RKO (cell line): ENCODE data around the gene ZFYVE28.

Experiments
- DNase-seq: peaks from one replicate; pipeline ENCODE4 v3.0.0-alpha.2; 2016; ENCODE audit warnings: low spot score

Gene ZFYVE28

DNA sequence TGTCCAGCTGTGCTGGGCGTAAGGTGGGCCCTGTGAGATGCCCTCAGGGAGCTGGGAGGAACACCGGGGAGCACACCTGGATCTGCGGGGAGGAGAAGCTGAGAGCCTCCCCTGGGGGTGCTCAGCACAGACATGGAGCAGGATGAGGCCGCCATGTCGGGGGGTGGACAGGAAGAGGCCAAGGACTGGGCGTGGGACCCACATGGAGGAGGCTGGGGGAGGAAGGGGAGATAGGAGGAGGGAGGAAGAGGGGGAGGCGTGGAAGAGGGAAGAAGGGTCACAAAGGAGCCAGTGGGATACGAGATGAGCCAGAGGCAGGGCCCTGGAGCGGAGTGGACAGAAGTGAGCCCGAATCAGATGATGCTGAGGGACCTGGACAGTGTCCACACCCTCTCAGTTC, 66.3 kb downstream of the ZFYVE28 start:
- no peak for DNase-seq

DNA sequence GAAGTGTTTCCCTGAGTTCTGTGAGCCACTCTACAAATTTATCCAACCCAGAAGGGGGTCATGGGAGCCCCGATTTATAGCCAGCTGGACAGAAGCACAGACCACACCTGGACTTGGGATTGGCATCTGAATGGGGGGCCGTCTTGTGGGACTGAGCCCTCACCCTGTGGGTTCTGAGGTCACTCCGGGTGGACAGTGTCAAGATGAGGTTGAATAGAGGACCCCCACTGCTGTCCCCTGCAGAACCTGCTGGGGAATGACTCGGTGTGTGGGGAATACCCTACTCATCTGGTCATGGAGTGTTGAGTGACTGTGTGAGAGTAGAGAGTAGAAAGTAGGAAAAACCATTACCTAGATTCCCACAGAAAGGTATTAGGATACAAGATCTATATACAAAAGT, 67.5 kb downstream of the ZFYVE28 start:
- DNase-seq, result no peak

GRCh38 chr4:2348786-2349185, 69.7 kb downstream of the ZFYVE28 start:
- no peak for DNase-seq

DNA sequence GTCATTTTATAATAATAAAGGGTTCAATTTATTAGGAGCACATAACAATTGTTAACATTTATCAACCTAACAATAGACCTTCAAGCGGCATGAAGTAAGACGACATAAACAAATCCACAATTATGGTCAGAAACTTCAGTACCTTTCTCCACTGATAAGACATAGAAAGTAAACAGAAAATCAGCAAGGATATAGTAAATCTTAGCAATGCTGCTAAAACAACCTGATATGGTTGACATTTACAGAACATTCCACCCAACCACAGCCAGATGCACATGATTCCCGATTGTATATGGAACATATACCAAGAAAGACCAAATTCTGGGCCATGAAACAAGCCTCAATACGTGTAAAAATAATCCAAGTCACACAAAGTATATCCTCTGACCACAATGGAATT, 71.3 kb downstream of the ZFYVE28 start:
- DNase-seq, result no peak

- no peak for DNase-seq
Measured at GRCh38 chr4:2343476-2343875, 75.0 kb downstream of the ZFYVE28 start.

- DNase-seq, result no peak
Measured at GRCh38 chr4:2341911-2342652, 76.4 kb downstream of the ZFYVE28 start.

GRCh38 chr4:2341261-2341841, 77.1 kb downstream of the ZFYVE28 start:
- no peak for DNase-seq

DNA sequence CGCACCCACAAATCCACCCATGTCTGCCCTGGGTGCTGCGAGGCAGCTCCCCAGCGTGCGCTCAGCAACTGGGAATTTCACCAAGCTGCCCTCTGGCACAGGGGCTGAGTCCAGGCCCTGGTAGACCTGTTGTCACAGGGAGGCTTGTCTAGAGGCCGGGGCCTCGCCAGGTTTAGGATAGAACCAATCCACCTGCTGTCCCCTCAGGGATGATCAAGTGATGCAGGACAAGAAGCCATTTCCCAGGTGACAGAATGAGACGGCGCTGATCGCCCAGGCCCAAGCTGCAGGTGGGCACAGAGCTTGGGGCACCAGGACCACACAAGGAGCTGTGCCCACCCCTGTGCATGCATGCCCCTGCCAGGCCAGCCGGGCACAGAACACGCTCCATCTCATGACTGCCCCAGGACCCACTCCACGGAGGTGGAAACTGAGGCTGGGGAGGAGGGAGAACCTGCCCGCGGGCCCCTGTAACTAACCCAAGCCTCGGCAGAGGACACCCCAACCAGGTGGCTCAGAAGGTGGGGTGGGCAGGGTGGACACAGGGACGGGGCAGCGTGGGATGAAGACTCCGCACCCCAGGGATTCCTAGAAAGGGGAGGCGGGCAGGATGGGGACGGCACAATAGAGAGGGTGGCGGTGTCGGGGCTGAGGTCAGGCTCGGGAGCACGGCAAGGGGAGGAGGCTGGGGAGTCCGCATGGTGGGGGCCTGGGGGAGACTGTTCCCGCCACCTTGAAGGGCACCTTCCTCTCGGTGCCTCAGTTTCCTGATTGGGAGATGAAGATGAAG, 78.0 kb downstream of the ZFYVE28 start:
- DNase-seq, result no peak

DNA sequence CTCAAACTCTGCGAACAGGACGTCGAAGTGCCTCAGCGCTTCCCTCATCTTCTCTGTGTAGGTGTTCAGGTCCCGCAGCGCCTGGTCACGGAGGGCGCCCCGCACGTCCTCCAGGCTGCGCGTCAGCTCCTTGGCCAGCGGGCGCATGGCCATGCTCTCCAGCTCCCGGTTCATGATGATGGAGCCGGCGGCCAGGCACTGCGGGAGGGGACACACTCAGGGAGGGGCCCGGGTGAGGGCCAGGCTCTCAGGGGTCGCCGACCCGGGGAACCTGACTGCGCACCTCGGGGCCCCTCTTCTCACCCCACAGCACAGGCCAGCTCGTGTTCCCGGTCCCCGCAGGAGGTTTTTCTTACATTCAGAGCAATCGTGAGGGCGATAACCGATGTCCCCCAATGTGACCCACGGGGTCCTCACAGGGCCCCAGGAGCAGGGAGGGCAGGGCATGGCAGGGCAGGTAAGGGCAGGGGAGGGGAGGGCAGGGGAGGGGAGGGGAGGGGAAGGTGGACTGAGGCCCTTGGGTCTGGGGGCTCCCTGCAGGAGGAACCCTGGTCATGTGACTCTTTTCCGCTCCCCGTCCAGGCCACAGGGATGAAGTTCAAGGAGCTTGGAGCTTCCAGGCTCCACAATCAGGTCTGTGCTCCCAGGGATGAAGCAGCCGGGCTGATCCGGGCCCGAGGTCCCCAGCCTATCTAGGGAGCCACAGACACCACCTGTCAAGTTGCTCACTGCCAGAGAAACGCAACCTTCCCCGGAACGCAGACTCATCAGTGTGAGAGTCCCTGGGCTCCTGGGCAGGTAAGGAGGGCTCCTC, 78.8 kb downstream of the ZFYVE28 start:
- DNase-seq, result no peak

DNA sequence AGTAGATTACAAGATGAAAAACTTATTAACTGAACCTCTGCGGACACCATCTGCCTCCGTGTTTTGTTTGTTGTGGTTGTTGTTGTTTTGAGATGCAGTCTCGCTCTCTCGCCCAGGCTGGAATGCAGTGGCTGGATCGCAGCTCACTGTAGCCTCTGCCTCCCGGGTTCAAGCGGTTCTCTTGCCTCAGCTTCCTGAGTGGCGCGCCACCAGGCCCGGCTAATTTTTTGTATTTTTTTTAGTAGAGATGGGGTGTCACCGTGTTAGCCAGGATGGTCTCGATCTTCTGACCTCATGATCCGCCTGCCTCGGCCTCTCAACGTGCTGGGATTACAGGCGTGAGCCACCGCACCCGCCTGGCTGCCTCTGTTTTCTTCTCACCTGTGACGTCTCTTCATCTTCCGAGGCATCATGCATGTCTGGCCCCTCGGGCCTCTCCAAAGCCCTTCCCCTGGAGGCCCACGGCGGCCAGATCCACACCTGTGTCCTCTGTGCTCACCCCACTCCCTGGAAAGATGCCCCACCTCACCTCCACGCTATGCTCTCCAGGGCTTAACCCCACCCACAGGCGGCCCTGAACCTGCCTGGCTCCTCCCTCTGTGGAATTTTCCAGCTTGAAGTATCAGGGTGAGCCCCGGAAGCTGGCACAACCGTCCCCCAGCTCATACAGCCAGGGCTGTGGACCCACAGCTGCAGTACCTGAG, 79.5 kb downstream of the ZFYVE28 start:
- no peak for DNase-seq

DNA sequence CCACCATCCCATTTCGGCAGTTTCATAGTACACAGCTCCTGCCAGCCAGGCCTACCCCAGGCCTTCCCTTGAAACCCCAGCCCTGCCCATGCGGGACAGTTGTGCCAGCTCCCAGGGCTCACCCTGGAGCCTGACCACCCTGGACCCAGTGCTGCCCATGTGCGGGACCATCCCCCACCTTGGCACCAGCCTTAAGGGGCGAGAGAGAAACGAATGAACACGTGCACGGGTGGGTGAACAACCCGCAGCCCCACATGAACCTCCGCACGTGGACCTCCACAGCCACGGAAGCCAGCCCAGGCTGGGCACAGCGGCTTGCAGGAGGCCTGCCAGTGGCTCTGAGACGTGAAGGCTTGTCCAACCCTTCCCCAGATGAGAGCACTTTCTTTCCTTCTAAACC, 80.5 kb downstream of the ZFYVE28 start:
- no peak for DNase-seq

GRCh38 chr4:2337131-2337723, 81.2 kb downstream of the ZFYVE28 start:
- no peak for DNase-seq

- DNase-seq, result no peak
Measured at GRCh38 chr4:2336659-2337058, 81.8 kb downstream of the ZFYVE28 start.

- no peak for DNase-seq
Measured at GRCh38 chr4:2335729-2336101, 82.7 kb downstream of the ZFYVE28 start.

GRCh38 chr4:2334826-2335728, 83.4 kb downstream of the ZFYVE28 start:
- DNase-seq, result no peak

DNA sequence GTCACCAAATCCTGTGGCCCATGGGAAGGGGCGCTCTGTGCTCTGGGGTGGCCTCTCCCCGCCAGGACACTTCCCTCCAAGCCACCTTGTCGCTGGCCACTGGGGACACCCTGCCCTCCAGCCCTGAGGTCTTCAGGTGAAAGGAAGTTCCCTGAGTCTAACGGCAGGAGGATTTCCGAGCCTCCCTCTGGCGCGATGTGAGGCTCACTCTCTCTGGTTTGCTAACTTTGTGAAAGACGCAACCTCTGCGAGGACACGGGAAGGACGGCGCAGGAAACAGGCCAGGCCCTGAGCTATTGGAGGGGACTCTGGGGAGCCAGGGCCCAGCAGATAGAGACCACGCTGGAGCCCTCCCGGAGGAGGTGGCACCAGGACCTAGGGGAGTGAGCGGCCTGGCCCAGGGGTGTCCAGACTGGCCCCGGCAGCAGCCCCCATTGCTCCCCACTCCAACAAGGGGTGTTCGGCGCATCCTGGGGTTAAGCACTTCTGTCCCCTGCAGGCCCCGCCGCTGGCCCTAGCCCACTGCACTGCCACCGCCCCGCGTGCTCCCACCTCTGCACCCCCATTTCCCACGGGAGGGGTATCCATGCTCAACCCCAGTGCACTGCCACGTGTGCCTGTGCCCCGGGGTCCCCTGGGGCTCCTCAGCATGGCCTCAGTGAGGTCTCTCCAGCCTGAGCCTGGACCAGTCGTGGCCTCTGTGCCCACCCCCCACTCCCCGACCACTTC, 84.4 kb downstream of the ZFYVE28 start:
- DNase-seq, result no peak

GRCh38 chr4:2333356-2333841, 85.0 kb downstream of the ZFYVE28 start:
- DNase-seq, result no peak

- DNase-seq, result no peak
Measured at GRCh38 chr4:2332976-2333319, 85.5 kb downstream of the ZFYVE28 start.

DNA sequence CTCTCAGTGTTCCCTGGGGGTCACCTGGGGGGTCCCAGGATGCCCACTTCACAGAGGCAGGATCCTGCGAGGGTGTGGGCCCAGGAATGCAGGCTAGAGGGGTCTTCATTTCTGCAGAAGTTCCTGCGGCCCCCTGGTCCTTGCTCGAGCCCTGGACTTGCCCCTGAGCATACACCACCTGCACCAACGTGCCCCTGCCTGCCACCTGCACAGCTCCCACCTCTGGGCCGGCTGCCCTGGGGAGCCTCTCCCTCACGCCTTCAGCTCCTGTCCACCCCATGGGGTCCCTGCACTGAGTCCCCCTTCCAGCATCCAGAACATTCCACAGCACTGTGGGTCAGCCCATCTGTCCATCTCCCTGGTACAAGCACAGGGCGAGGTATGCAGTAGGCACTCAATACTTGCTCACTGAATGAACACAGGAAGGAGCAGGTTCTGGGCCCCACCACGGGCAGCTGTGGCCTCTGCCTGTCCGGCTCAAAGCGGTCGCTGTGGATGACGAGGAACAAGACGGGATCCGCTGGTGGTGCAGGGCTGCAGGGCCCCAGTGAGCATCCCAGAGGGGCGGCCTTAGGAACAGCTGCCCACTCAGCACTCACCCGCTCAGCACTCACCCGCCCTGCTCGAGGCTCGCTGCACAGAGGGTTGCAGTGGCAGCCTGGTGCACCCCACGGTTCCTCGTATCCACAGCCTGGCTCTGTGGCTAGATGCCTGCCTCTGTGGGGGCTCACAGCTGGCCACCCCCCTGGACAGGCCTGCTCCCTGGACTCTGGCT, 86.1 kb downstream of the ZFYVE28 start:
- no peak for DNase-seq
